GM19455 (cell line): ENCODE measurements around the gene CAPSL.
"Not testable (repeated sequence)": the region's sequence is repeated elsewhere in the genome, so short reads cannot be mapped to it uniquely, and the experiment has no call there.

ENCODE experiments used
- ATAC-seq: cut with Tn5 transposase; IDR thresholded peaks from one replicate; pipeline ENCODE4 v1.9.1; 2021; ENCODE audit not compliant: unreplicated experiment

CAPSL gene

DNA sequence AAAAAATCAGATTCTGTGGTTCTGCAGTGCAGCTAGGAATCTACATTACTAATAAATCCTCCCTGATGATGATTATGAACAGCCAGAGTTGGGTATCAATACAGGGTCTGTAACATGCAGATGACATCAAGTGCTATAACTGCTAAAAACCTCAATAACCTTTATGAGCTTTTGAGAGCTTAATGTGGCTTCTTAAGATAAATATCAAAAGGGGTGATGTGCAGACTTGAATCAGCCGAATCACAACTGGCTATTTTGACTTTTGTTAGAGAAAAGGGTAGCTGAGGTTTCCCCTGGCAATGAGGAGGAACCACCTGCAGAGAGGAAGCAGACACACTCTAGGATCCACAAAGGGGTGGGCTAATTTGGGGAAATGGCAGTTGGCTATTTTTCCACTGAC, 30.2 kb downstream of the CAPSL start:
- ATAC-seq = no peak

GRCh38 chr5:35904443-35905132, 33.8 kb downstream of the CAPSL start:
- ATAC-seq = no peak

GRCh38 chr5:35903631-35904203, 34.7 kb downstream of the CAPSL start:
- ATAC-seq = no peak

DNA sequence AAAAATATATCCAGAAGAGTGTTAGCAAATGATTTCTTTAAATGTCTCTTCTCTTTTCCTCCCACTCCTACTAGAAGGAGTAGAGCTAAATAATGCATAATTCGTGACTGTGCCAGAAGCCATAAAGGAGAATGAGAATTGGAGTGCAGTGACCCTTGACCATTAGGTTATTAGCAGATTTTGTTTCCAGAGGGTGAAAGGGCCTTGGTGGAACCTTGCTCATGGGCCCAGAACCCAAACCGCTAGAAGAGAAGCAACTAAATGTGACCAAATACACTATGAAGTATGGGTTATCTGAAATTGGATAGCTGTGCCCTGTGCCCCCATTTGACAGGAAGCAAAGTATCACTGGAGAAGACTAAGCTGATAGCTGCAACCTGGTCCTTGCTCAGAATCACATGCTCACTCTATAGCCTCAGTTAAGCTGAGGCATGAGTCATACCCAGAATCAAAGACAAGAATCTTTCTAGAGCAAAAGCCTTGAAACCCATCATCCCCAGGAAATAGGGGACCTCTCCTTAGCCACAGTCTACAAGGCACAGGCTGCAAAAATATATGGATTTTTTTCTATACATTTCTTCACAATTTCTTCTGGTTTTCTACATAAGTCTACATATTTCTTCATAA, 36.3 kb downstream of the CAPSL start:
- no peak for ATAC-seq

DNA sequence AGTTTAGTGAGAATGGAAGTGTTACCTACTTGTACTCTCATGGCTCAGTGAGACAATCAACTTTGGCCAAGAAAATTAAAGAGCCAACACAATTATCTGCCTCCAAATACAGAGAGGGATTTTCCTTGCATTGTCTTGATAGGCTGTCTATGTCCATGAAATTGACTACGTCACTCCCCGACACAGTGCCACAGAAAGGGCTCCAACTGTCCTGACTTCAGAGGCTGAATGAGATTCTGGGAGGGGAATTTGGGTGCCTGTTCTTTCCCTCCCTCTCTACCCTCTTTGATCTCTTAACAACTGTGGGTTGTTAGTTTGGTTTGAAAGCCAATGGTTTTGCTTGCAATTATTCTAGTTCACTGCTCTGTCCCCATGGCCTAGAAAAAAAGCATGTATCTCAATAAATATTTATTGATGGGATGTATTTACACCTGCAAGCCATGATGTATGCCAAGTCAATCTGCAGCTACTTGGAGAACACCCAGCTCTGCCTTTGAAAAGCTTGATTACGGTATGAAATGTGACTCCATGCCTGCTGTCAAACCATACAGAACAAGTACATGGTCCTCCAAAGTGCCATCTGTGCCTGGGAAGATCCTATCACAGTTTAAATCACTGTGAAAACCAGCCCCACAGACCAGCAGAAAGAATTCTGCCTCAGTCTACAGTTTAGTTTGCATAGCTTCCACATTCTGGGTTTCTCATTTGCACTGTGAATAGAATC, 37.3 kb downstream of the CAPSL start:
- no peak for ATAC-seq

DNA sequence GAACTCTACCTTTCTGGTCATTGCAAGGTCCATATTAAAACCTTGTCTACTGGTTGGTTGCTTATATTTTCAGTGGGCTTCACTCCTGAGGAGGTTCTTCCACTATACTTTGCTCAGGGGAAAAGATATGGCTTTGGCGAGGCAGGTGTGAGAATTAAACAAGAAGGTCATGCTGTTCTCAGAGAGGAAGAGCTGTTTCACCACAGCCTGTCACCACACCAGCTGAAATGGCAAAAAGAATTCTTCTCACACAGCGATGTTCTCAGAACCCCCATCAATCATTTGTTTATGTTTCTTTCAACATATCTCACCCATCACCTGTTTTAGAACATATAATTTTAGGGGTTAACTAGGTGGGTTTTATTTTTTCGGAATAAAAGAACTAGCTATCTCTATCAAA, 38.6 kb downstream of the CAPSL start:
- no peak for ATAC-seq

DNA sequence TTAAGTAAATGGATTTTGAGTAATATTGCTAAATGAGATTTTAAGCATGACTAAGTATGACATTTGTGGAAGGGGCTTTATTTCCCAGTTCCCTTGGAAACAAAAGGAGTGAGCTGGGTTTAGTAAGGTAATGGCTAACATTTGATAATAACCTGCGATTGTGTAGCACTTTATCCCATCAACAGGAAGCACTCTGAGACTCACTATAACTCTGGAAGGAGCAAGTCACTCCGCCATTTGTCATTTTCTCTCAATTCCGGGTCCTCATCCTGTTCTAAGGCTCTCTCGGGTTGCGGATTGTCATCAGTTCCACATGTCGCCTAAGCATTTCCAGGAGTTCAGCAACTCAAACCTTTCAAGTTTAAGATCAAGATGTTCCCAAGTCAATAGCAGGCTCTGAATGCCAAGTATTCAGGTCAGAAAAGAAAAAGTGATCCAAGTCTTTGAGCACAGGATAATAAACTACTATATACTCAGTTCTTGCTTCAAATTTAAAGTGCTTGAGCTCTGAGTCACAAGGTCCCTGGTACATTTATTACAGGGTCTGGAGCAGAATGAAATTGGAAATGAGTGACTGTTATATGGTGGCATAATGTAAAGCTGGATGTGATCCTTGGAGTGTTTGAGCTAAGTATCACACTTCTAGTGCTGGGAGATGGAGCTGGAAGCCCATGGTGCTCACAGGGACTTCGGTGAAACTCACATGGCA, 39.3 kb downstream of the CAPSL start:
- no peak for ATAC-seq

DNA sequence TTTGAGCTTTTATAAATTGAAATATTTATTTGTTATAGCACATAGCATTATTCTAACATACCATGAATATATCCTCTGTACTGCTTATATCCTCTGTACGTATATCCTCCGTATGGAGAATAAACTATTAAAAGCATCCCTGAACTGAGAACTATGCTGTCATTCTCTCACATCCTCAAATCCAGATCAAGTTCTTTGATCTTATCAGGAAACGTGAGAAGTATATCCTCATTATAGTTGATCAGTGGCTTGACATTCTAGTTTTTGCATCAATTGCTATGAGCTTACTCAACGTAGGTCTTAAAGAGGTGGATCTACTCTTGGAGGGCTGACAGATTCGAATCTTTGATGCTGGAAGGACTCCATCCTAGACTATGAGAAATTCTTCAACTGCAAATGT, 44.3 kb downstream of the CAPSL start:
- no peak for ATAC-seq

DNA sequence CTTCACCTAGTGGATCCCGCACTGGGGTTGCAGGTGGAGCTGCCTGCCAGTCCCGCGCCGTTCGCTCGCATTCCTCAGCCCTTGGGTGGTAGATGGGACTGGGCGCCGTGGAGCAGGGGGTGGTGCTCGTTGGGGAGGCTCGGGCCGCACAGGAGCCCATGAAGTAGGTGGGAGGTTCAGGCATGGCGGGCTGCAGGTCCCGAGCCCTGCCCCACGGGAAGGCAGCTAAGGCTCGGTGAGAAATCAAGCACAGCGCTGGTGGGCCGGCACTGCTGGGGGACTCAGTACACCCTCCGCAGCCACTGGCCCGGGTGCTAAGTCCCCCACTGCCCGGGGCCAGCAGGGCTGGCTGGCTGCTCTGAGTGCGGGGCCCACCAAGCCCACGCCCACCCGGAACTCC, 45.6 kb downstream of the CAPSL start:
- not testable (repeated sequence) for ATAC-seq

DNA sequence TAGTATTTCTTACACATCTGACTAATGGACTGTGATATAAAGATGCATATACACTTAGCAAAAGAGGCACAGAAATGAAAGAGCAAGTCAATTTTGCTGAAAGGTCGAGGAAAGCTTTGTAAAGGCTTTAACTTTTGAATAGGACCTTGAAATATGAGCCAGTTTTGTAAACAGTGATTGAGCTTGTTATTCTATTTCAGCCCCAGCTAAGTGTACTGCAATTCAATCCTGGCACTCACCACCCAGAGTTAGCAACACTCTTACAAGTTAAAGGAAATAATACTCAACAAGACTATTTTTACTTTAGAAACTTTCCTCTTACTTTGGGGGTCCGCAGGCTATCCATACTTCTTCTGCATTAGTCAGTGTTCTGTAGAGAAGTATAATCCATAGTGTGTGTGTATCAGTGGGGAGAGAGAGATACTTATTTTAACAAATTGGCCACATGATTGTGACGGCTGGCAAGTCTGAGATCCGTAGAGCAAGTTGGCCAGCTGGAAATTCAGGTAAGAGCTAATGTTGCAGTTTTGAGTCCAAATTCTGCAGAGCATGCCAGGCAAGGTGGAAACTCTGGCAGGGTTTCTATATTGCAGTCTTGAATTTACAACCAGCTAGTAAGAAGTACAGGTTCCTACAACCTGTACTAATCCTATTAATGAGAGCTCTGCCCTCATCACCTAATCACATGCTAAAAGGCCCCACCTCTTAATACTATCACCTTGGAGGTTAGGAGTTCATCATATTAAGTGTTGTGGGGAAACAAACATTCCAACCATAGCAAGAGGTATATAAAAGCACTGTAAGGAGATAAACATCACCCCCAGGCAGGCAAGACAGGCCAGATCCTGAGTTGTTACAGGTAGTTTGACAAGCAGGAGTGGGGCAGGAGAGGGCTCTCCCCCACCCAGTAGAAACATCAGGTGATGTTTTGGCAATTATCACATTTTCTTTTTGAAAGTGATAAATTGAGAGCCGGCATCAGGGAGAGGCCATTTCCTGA, 48.1 kb downstream of the CAPSL start:
- no peak for ATAC-seq

- no peak for ATAC-seq
Measured at GRCh38 chr5:35887321-35888100, 50.9 kb downstream of the CAPSL start.

- no peak for ATAC-seq
Measured at GRCh38 chr5:35886381-35886780, 52.0 kb downstream of the CAPSL start.

- ATAC-seq = no peak
Measured at GRCh38 chr5:35884773-35885172, 53.6 kb downstream of the CAPSL start.

GRCh38 chr5:35884191-35884769, 54.1 kb downstream of the CAPSL start:
- ATAC-seq = no peak

DNA sequence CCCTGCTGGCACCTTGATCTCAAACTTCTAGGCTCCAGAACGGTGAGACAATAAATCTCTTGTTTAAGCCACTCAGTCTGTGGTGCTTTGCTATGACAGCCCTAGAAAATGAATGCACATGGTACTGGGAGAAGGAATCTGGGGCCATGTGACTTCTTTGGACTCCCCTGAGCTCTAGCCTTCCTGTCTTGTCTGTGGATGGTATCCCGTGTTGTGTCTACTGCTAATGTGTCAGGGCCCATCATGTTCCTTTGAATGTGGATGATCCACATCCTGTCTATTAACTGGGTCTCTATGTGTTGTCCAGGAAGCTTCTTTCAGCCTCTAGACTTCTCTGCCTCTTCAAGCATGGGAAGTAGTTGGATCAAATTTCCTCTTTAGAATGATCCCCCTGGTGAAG, 56.7 kb downstream of the CAPSL start:
- no peak for ATAC-seq

- no peak for ATAC-seq
Measured at GRCh38 chr5:35880156-35880555, 58.3 kb downstream of the CAPSL start.

DNA sequence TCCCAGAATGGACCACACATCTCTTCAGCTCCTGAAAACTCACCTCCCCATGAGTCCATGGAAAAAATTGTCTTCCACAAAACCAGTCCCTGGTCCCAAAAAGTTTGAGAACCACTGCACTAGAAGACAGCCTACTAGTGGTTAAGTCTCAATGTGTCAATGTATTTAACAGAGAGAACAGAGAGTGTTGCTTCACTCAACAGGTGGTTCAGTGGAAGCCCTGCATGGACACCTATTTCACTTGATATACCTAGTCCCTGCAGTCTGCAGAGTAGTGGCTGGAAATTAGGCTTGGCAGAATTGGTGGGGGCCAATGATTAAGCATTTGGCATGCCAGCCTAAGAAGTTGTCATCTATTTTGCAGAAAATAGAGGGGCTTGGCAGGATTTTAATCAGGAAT, 58.8 kb downstream of the CAPSL start:
- ATAC-seq = no peak

GRCh38 chr5:35879096-35879495, 59.3 kb downstream of the CAPSL start:
- ATAC-seq = no peak

GRCh38 chr5:35878079-35878478, 60.3 kb downstream of the CAPSL start:
- ATAC-seq = no peak
